GM21528 (cell line): ENCODE measurements around the gene ZHX3.

ENCODE experiments used
- ATAC-seq: cut with Tn5 transposase; IDR thresholded peaks from one replicate; pipeline ENCODE4 v1.9.1; 2021; ENCODE audit warnings: mild to moderate bottlenecking, moderate library complexity; ENCODE audit not compliant: unreplicated experiment, low FRiP score

Gene ZHX3

GRCh38 chr20:41203660-41204059, 113.9 kb downstream of the ZHX3 start:
- ATAC-seq = no peak

- no peak for ATAC-seq
Measured at GRCh38 chr20:41202426-41202825, 115.1 kb downstream of the ZHX3 start.

GRCh38 chr20:41201760-41202159, 115.8 kb downstream of the ZHX3 start:
- ATAC-seq = no peak

GRCh38 chr20:41200446-41201202, 116.9 kb downstream of the ZHX3 start:
- ATAC-seq = no peak

GRCh38 chr20:41198443-41198842, 119.1 kb downstream of the ZHX3 start:
- ATAC-seq = no peak

GRCh38 chr20:41196653-41197225, 120.8 kb downstream of the ZHX3 start:
- no peak for ATAC-seq

GRCh38 chr20:41192575-41192974, 125.0 kb downstream of the ZHX3 start:
- no peak for ATAC-seq

GRCh38 chr20:41191562-41192500, 125.7 kb downstream of the ZHX3 start:
- ATAC-seq = no peak

- ATAC-seq = no peak
Measured at GRCh38 chr20:41187668-41188067, 129.9 kb downstream of the ZHX3 start.

- no peak for ATAC-seq
Measured at GRCh38 chr20:41185013-41185757, 132.3 kb downstream of the ZHX3 start.

- no peak for ATAC-seq
Measured at GRCh38 chr20:41183831-41184230, 133.7 kb downstream of the ZHX3 start.

- no peak for ATAC-seq
Measured at GRCh38 chr20:41183391-41183790, 134.1 kb downstream of the ZHX3 start.

GRCh38 chr20:41182296-41183212, 135.0 kb downstream of the ZHX3 start:
- ATAC-seq = no peak

GRCh38 chr20:41181567-41181966, 136.0 kb downstream of the ZHX3 start:
- ATAC-seq = no peak

GRCh38 chr20:41180599-41181333, 136.8 kb downstream of the ZHX3 start:
- ATAC-seq = no peak

- ATAC-seq = no peak
Measured at GRCh38 chr20:41179961-41180360, 137.6 kb downstream of the ZHX3 start.

- ATAC-seq = no peak
Measured at GRCh38 chr20:41178904-41179432, 138.6 kb downstream of the ZHX3 start.

- no peak for ATAC-seq
Measured at GRCh38 chr20:41178495-41178894, 139.0 kb downstream of the ZHX3 start.

GRCh38 chr20:41177636-41178035, 139.9 kb downstream of the ZHX3 start:
- no peak for ATAC-seq
